H1 (cell line): ENCODE results near the gene MOB4. TPM values are rescaled to one million over a fixed set of nuclear protein-coding genes. Genes with fewer than 3 reads are reported as not detected.

Experiments
- CEBPB ChIP-seq: IDR thresholded peaks from 2 replicates; pipeline ENCODE4 v1.6.1; 2012; ENCODE audit warnings: low read depth, low read length
- KDM1A ChIP-seq: fragments of 200-600, 300-600 bp; sonication (generic); IDR thresholded peaks from 2 replicates; pipeline ENCODE4 v1.7.1; 2016; ENCODE audit warnings: mild to moderate bottlenecking, low read length, borderline replicate concordance
- KDM5A ChIP-seq: fragments of 200-600 bp; IDR thresholded peaks from 2 replicates; pipeline ENCODE4 v1.7.1; 2012; ENCODE audit warnings: mild to moderate bottlenecking, low read length, inconsistent platforms, mixed read lengths
- NRF1 ChIP-seq: IDR thresholded peaks from 2 replicates; pipeline ENCODE4 v1.6.1; 2011; ENCODE audit warnings: mild to moderate bottlenecking, low read depth, low read length, improper control_type of control experiment
- RAD21 ChIP-seq, 2 experiments: IDR thresholded peaks in 1 of 2; conservative IDR thresholded peaks in 1 of 2; 2 replicates each; pipeline ENCODE4 v1.6.1; 2011; ENCODE audit warnings: low read depth in 2 of 2, low read length in 2 of 2, improper control_type of control experiment in 1 of 2, inconsistent platforms in 1 of 2, mild to moderate bottlenecking in 1 of 2, moderate library complexity in 1 of 2
- TCF12 ChIP-seq: IDR thresholded peaks from 2 replicates; pipeline ENCODE4 v1.6.1; 2011; ENCODE audit warnings: low read depth, mild to moderate bottlenecking, low read length
- polyA plus RNA-seq, 7 experiments: library from polyadenylated mRNA; depleted of rRNA in 3 of 7; stranded (reverse) in 5 of 7; unstranded in 2 of 7; fragments of >200 nt in 5 of 7; fragments of 200-250 nt in 2 of 7; gene quantifications; 1 replicate in 5 of 7; 2 replicates in 1 of 7; 4 replicates in 1 of 7; pipeline versions ENCODE4 v1.2.1 to v1.2.3, GENCODE V29; 2011 to 2013; ENCODE audit warnings: missing spikeins in 2 of 7, mixed read lengths in 2 of 7
- total RNA-seq: library from RNA; stranded (reverse); fragmentation: NEBNext Ultra II Directional; extraction: Animal tissue kit (Norgen Biotek cat#: 25700); gene quantifications from 2 replicates; pipeline ENCODE4 v1.2.1, GENCODE V29; 2021
- TF ChIP-seq, protein P1 (sequence below): IDR thresholded peaks from 2 replicates; pipeline ENCODE4 v1.6.1; 2011; ENCODE audit warnings: low read length, improper control_type of control experiment

MOB4 gene
- total and polyA plus RNA-seq, 2 of the 8 experiments (the other 6 are each of a cell fraction or from before 2014, with no cell fraction given), result 51.5 to 54.2 TPM

DNA sequence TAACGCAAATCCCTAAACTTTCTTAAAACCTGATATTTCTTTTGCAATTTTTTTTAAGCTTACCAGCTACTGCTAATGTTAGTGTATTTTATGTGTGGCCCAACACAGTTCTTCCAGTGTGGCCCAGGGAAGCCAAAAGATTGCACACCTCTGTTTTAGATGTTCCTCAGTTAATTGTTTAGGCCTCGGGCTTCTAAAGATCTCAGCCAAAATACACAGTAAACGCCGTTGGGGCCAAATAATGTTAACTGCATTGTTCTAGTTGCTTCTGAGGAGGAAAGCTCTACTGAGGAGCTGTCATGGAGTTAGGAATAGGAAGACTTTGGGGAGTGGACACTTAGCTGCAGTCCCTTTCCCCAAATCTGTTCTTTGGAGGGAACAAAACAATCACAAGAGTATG, 13.7 kb upstream of the MOB4 start (continued):
- TF ChIP-seq, protein P1, sequence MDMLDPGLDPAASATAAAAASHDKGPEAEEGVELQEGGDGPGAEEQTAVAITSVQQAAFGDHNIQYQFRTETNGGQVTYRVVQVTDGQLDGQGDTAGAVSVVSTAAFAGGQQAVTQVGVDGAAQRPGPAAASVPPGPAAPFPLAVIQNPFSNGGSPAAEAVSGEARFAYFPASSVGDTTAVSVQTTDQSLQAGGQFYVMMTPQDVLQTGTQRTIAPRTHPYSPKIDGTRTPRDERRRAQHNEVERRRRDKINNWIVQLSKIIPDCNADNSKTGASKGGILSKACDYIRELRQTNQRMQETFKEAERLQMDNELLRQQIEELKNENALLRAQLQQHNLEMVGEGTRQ, result no peak
- TF ChIP-seq KDM5A (no peak), KDM1A (no peak), NRF1 (no peak), RAD21 (IDR thresholded peaks at IDR 0.05 in 1 of 2, conservative IDR thresholded peaks at IDR 0.05 in 1 of 2; ENCODE audit: low read depth in 2 of 2, low read length in 2 of 2) (no peak), CEBPB (no peak), TCF12 (no peak)
